ENCODE data around the gene TSEN15. TPM values are rescaled to one million over a fixed set of nuclear protein-coding genes. Genes with fewer than 3 reads are reported as not detected.
A peak's percentile ranks its signal among the peaks of the same experiment; 100 is the strongest.

TSEN15 gene
- total and polyA plus RNA-seq, 2 of the 8 experiments (the other 6 are each of a cell fraction or from before 2014, with no cell fraction given): 23.4 to 31.4 TPM

- peak overlapping the region in 1 of 2 experiments; percentile 98; a peak in 1 of 4 replicates for H3K4me2 ChIP-seq (ENCODE audit: insufficient read depth in 1 of 2, low read depth in 2 of 2, low read length in 2 of 2)
- H3K14ac ChIP-seq (ENCODE audit: insufficient read length): no peak overlapping the region
- no peak overlapping the region for H2BK12ac ChIP-seq (ENCODE audit: low read depth, low read length)
- no peaks in the 10 kb centered on the region for H3K79me1 ChIP-seq (ENCODE audit: low read depth, low read length)
- H3K36me3 ChIP-seq (ENCODE audit: control insufficient read depth in 2 of 4, insufficient read depth in 4 of 4, low read length in 3 of 4): peaks cover 0 to 17% (median 3%) of the 10 kb centered on the region in 4 experiments; a peak in 2 of 8 replicates
- H2BK120ac ChIP-seq (replicated peaks; ENCODE audit: low read depth, low read length): no peak overlapping the region
- H4K20me1 ChIP-seq (replicated peaks in 1 of 2; ENCODE audit: control insufficient read depth in 1 of 2, insufficient read depth in 2 of 2, low read length in 2 of 2): no peaks in the 10 kb centered on the region
- no peak overlapping the region for H3K18ac ChIP-seq (ENCODE audit: extremely low read depth, low read length)
- H3K23ac ChIP-seq (ENCODE audit: insufficient read length): no peak overlapping the region
- H3K27me3 ChIP-seq (replicated peaks in 1 of 4; ENCODE audit: control insufficient read depth in 3 of 4, extremely low read depth in 1 of 4, insufficient read depth in 3 of 4, low read length in 3 of 4): no peaks in the 10 kb centered on the region
- H2BK20ac ChIP-seq (ENCODE audit: low read length): no peak overlapping the region
- ChIA-PET CTCF (ENCODE audit: partially characterized antibody) (no interaction called here), POLR2A (ENCODE audit: partially characterized antibody) (interaction anchor here (2.0 to 2.1 kb wide), 2 partner anchors 11 to 14 kb away, joined by 9 to 12 read pairs; no protein-coding TSS in a partner anchor)
- no peak overlapping the region for H3K4me3 ChIP-seq (ENCODE audit: extremely low read depth in 1 of 4, insufficient read depth in 2 of 4, low read depth in 3 of 4, low read length in 4 of 4)
- no peak overlapping the region for H2BK5ac ChIP-seq (ENCODE audit: low read depth, low read length)
- H3K79me2 ChIP-seq (ENCODE audit: control insufficient read depth in 1 of 2, insufficient read depth in 2 of 2, low read length in 2 of 2): peaks cover 0 to 19% of the 10 kb centered on the region in 2 experiments; a peak in 2 of 4 replicates
- no peak overlapping the region for H3K56ac ChIP-seq (replicated peaks; ENCODE audit: insufficient read length, low read depth, low read length)
- H2AFZ ChIP-seq (ENCODE audit: low read length): no peak overlapping the region
- DNase-seq (ENCODE audit: low read depth in 1 of 2, low spot score in 2 of 2): no peak
- TF ChIP-seq RFX5 (IDR thresholded peaks at IDR 0.05; ENCODE audit: borderline replicate concordance, low read depth, low read length) (no peak), SIX5 (IDR thresholded peaks at IDR 0.05; ENCODE audit: low read depth, low read length) (no peak), KDM4A (IDR thresholded peaks at IDR 0.05; ENCODE audit: low read depth, low read length, severe bottlenecking) (no peak), CBX5 (IDR thresholded peaks at IDR 0.05; ENCODE audit: low read depth, low read length) (no peak), CEBPB (IDR thresholded peaks at IDR 0.05; ENCODE audit: low read depth, low read length) (no peak), PHF8 (conservative IDR thresholded peaks at IDR 0.05; ENCODE audit: low read depth, low read length) (no peak), CBX8 (IDR thresholded peaks at IDR 0.05; ENCODE audit: borderline replicate concordance, low read depth, low read length) (no peak), SP2 (IDR thresholded peaks at IDR 0.05; ENCODE audit: low read length) (no peak), POLR2AphosphoS5 (IDR thresholded peaks at IDR 0.05; ENCODE audit: low read depth, low read length) (no peak)
- H4K91ac ChIP-seq (replicated peaks; ENCODE audit: insufficient read length, low read length): no peak overlapping the region
- H3K9me3 ChIP-seq (ENCODE audit: insufficient read depth in 2 of 2, low read depth in 1 of 2, low read length in 1 of 2): no peaks in the 10 kb centered on the region
- no peak overlapping the region for H3K4ac ChIP-seq (replicated peaks; ENCODE audit: insufficient read length, low read depth, low read length)
- H3K9ac ChIP-seq (replicated peaks in 1 of 4; ENCODE audit: extremely low read depth in 1 of 4, low read depth in 3 of 4, low read length in 3 of 4): no peak overlapping the region
- H3K4me1 ChIP-seq (replicated peaks in 1 of 4; ENCODE audit: control insufficient read depth in 3 of 4, insufficient read depth in 4 of 4, low read length in 3 of 4): peaks cover 6 to 13% (median 11%) of the 10 kb centered on the region in 4 experiments; a peak in 5 of 7 replicates
- H3K23me2 ChIP-seq (ENCODE audit: low read depth, low read length): no peaks in the 10 kb centered on the region; the same call in 1 of the 2 replicates
- H3K27ac ChIP-seq (ENCODE audit: low read depth, low read length): no peak overlapping the region
- no peak overlapping the region for H4K8ac ChIP-seq (ENCODE audit: extremely low read depth, insufficient read depth, low read length)
- no peak for FAIRE-seq
- no peak overlapping the region for H2BK15ac ChIP-seq (ENCODE audit: low read length)
- H2AK5ac ChIP-seq (ENCODE audit: low read depth, low read length): no peak overlapping the region
- no peak overlapping the region for H4K5ac ChIP-seq (ENCODE audit: insufficient read length, low read depth, low read length)
Measured at GRCh38 chr1:184053881-184054280, 2.4 kb downstream of the TSEN15 start.

Data from H1 (cell line).